Cardiac septum (tissue), 1 donor: ENCODE measurements around the gene MRGPRX3. TPM values are rescaled to one million over a fixed set of nuclear protein-coding genes. Genes with fewer than 3 reads are reported as not detected.

ENCODE experiments used
- DNase-seq: peaks from one replicate; pipeline ENCODE4 v3.0.0-alpha.2; 2020; ENCODE audit warnings: low spot score
- intact Hi-C: fragments of 100-400 bp; cut with DNase I; formaldehyde crosslinking; loops from one replicate; pipeline ENCODE4 v1.14.0; 2022
- total RNA-seq: library from RNA; stranded (reverse); fragmentation: NEBNext Ultra II Directional; extraction: Animal tissue kit (Norgen Biotek cat#: 25700); gene quantifications from one replicate; pipeline ENCODE4 v1.2.1, GENCODE V29; 2021
- donor health status: DM: no; HTN: no; CAD: no.

Gene MRGPRX3
- total RNA-seq, 1 donor from 2014 or later = not detected

GRCh38 chr11:18145025-18145424, 12.7 kb downstream of the MRGPRX3 start:
- intact Hi-C loops = no loop called here
- no peak for DNase-seq

- intact Hi-C loops = no loop called here
- DNase-seq = no peak
Observed at GRCh38 chr11:18145837-18146236, 13.5 kb downstream of the MRGPRX3 start.

- intact Hi-C loops = no loop called here
- DNase-seq = no peak
Observed at GRCh38 chr11:18151581-18151980, 19.2 kb downstream of the MRGPRX3 start.

GRCh38 chr11:18168372-18168771, 36.0 kb downstream of the MRGPRX3 start:
- no peak for DNase-seq
- intact Hi-C loops = no loop called here

- no peak for DNase-seq
- intact Hi-C loops = no loop called here
Observed at GRCh38 chr11:18171377-18172000, 39.1 kb downstream of the MRGPRX3 start.

GRCh38 chr11:18172666-18173065, 40.3 kb downstream of the MRGPRX3 start, which contains the start of gene MRGPRX4:
Gene MRGPRX4, plus strand, starts transcription at chr11:18172837. Its CDS starts 420 bp downstream, at chr11:18173257.
- no peak for DNase-seq
- intact Hi-C loops = no loop called here

GRCh38 chr11:18173225-18173866, 41.0 kb downstream of the MRGPRX3 start:
- no peak for DNase-seq
- intact Hi-C loops = no loop called here

Other genes with a start within 250 kb of the MRGPRX3 start
- gene SERGEF, start 119.5 kb upstream of the MRGPRX3 start, total RNA-seq = 22.4 TPM
- gene TPH1, start 86.3 kb upstream of the MRGPRX3 start, total RNA-seq = 0.30 TPM
- 9.3 TPM for gene SAAL1, start 26.5 kb upstream of the MRGPRX3 start, total RNA-seq
- gene MRGPRX4, start 40.3 kb downstream of the MRGPRX3 start, total RNA-seq = not detected
- not detected for gene SAA4, start 104.2 kb downstream of the MRGPRX3 start, total RNA-seq
- gene SAA2, start 116.1 kb downstream of the MRGPRX3 start, total RNA-seq = 0.48 TPM
- gene SAA1, start 133.7 kb downstream of the MRGPRX3 start, total RNA-seq = 1.5 TPM
- gene HPS5, start 189.6 kb downstream of the MRGPRX3 start, total RNA-seq = 11.2 TPM
- gene GTF2H1, start 190.0 kb downstream of the MRGPRX3 start, total RNA-seq = 23.6 TPM